ENCODE data around the gene ITIH6.
"Not testable (repeated sequence)": the region's sequence is repeated elsewhere in the genome, so short reads cannot be mapped to it uniquely, and the experiment has no call there.

Gene ITIH6

GRCh38 chrX:54798137-54798536, at the start of gene ITIH6:
ITIH6 (minus strand) TSS chrX:54798255; CDS start chrX:54798210, 45 bp downstream.
- Mint-ChIP-seq H3K36me3 (ENCODE audit: low read depth) (no peaks in the 10 kb centered on the region), H3K4me3 (no peak within 1 kb of the TSS), H3K9me3 (peaks cover 44% of the 10 kb centered on the region), H3K27ac (no peak within 1 kb of the TSS), H3K4me1 (peaks cover 11% of the 10 kb centered on the region), H3K27me3 (ENCODE audit: low read depth, poor library complexity) (peaks cover 7% of the 10 kb centered on the region)
- no peak for DNase-seq
- TF ChIP-seq CTCF (IDR thresholded peaks at IDR 0.05), result no peak

GRCh38 chrX:54847700-54848099, 49.6 kb upstream of the ITIH6 start:
- not testable (repeated sequence) for H3K27me3 Mint-ChIP-seq (ENCODE audit: low read depth, poor library complexity); H3K27ac Mint-ChIP-seq; H3K4me3 Mint-ChIP-seq; DNase-seq; H3K36me3 Mint-ChIP-seq (ENCODE audit: low read depth)
- peaks cover 58% of the 10 kb centered on the region for H3K9me3 Mint-ChIP-seq
- peaks cover 15% of the 10 kb centered on the region for H3K4me1 Mint-ChIP-seq

GRCh38 chrX:54843050-54843449, 45.0 kb upstream of the ITIH6 start:
- peak overlapping the region; percentile 75 for H3K27ac Mint-ChIP-seq

GRCh38 chrX:54842607-54843006, 44.6 kb upstream of the ITIH6 start:
- no peak for TF ChIP-seq CTCF (IDR thresholded peaks at IDR 0.05)
- Mint-ChIP-seq H3K9me3 (peaks cover 79% of the 10 kb centered on the region), H3K27ac (peak overlapping the region; percentile 75), H3K27me3 (ENCODE audit: low read depth, poor library complexity) (no peaks in the 10 kb centered on the region), H3K36me3 (ENCODE audit: low read depth) (peaks cover 6% of the 10 kb centered on the region), H3K4me1 (peaks cover 26% of the 10 kb centered on the region), H3K4me3 (no peak overlapping the region)
- no peak for DNase-seq

More at GRCh38 chrX:54843050-54843449, 45.0 kb upstream of the ITIH6 start:
- peaks cover 26% of the 10 kb centered on the region for H3K4me1 Mint-ChIP-seq
- no peak for DNase-seq
- H3K27me3 Mint-ChIP-seq (ENCODE audit: low read depth, poor library complexity), result no peaks in the 10 kb centered on the region
- H3K36me3 Mint-ChIP-seq (ENCODE audit: low read depth), result peaks cover 6% of the 10 kb centered on the region
- H3K4me3 Mint-ChIP-seq, result no peak overlapping the region
- peaks cover 74% of the 10 kb centered on the region for H3K9me3 Mint-ChIP-seq
- TF ChIP-seq CTCF (IDR thresholded peaks at IDR 0.05), result no peak

GRCh38 chrX:54841184-54841874, 43.3 kb upstream of the ITIH6 start:
- not testable (repeated sequence) for H3K27me3 Mint-ChIP-seq (ENCODE audit: low read depth, poor library complexity); H3K36me3 Mint-ChIP-seq (ENCODE audit: low read depth)
- Mint-ChIP-seq H3K4me1 (peaks cover 26% of the 10 kb centered on the region), H3K27ac (peak overlapping the region; percentile 97), H3K4me3 (peak overlapping the region; percentile 68), H3K9me3 (peaks cover 80% of the 10 kb centered on the region)
- DNase-seq, result peak; percentile 34

- H3K4me1 Mint-ChIP-seq, result peaks cover 26% of the 10 kb centered on the region
- no peaks in the 10 kb centered on the region for H3K36me3 Mint-ChIP-seq (ENCODE audit: low read depth)
- TF ChIP-seq CTCF (IDR thresholded peaks at IDR 0.05), result no peak
- no peaks in the 10 kb centered on the region for H3K27me3 Mint-ChIP-seq (ENCODE audit: low read depth, poor library complexity)
- peaks cover 80% of the 10 kb centered on the region for H3K9me3 Mint-ChIP-seq
- no peak overlapping the region for H3K27ac Mint-ChIP-seq
- no peak for DNase-seq
- no peak overlapping the region for H3K4me3 Mint-ChIP-seq
Measured at GRCh38 chrX:54838583-54838982, 40.5 kb upstream of the ITIH6 start.

- Mint-ChIP-seq H3K36me3 (ENCODE audit: low read depth) (no peaks in the 10 kb centered on the region), H3K4me1 (peaks cover 19% of the 10 kb centered on the region), H3K27ac (no peak overlapping the region), H3K27me3 (ENCODE audit: low read depth, poor library complexity) (peaks cover 5% of the 10 kb centered on the region), H3K4me3 (no peak overlapping the region), H3K9me3 (peaks cover 45% of the 10 kb centered on the region)
- no peak for TF ChIP-seq CTCF (IDR thresholded peaks at IDR 0.05)
- DNase-seq, result no peak
Measured at GRCh38 chrX:54826598-54826997, 28.5 kb upstream of the ITIH6 start.

Measured in nephron progenitor cell (in vitro differentiated cells).